ENCODE measurements around the gene AFDN.

AFDN gene

DNA sequence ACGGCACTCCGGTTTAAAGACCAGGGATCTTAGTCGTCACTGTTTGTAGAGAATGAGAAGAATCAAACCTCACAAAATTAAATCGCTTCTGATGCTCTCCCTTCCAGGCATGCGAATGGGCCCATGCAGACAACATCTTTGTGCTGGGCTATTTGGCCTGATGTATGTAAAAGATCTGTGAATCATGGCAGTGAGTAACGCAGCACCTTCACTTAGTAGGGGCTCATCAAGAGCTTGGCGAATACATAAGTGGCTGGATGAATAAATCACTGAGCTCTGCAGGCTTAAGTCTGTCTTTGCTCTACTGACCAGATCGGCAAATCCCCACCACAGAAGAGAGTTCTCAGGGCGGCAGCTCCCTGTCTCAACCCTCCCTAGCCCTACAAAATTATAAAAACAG is 44.8 kb upstream of the AFDN start:
- DNase-seq: peak in 1 of 2 donors; percentile 28
- intact Hi-C loops (cut with DNase I; ENCODE audit: low total_unique reads): no loop called here

DNA sequence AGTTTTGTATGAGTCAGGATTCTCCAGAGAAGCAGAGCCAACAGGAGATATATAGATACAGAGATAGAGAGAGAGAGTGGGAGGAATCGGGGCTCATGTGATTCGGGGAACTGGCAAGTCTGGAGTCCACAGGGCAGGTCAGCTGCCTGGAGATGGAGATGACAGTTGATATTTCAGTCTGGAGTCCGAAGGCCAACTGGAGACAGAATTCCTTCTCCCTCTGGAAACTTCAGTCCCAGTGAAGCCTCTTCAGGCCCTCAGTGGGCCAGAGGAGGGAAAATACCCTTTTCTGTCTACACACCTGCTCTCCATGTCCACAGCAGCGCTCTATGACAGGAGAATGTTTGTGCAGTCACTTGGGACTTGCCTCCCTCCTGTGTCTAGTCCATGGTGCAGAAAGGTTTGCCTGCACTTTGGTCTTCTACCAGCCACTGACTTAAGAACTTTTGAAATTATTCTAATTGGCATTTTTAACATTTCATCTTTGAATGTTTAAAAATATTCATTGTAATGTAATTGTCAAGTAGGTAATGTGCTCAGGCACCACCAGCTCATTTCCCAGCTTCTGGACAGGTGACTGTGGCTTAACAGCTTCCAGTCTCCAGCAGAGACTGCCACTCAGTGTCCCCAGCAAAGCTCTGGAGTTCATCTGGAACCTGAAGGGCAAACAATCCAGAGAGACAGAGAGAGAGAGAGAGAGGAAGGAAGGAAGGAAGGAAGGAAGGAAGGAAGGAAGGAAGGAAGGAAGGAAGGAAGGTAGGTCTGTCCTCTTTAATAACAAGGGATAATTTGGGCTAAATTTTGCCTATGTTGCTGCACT is 43.8 kb upstream of the AFDN start:
- no peak overlapping the region for H3K4me3 ChIP-seq
- intact Hi-C loops (cut with DNase I; ENCODE audit: low total_unique reads): no loop called here
- DNase-seq: peak in 1 of 2 donors; percentile 24
- H3K9me3 ChIP-seq: no peaks in the 10 kb centered on the region
- TF ChIP-seq, protein P1, sequence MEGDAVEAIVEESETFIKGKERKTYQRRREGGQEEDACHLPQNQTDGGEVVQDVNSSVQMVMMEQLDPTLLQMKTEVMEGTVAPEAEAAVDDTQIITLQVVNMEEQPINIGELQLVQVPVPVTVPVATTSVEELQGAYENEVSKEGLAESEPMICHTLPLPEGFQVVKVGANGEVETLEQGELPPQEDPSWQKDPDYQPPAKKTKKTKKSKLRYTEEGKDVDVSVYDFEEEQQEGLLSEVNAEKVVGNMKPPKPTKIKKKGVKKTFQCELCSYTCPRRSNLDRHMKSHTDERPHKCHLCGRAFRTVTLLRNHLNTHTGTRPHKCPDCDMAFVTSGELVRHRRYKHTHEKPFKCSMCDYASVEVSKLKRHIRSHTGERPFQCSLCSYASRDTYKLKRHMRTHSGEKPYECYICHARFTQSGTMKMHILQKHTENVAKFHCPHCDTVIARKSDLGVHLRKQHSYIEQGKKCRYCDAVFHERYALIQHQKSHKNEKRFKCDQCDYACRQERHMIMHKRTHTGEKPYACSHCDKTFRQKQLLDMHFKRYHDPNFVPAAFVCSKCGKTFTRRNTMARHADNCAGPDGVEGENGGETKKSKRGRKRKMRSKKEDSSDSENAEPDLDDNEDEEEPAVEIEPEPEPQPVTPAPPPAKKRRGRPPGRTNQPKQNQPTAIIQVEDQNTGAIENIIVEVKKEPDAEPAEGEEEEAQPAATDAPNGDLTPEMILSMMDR (IDR thresholded peaks at IDR 0.05): no peak
- no peaks in the 10 kb centered on the region for H3K36me3 ChIP-seq
- no peaks in the 10 kb centered on the region for H3K27me3 ChIP-seq
- H3K4me1 ChIP-seq: no peaks in the 10 kb centered on the region
- H3K27ac ChIP-seq: no peak overlapping the region

More for the DNA sequence above, 44.8 kb upstream of the AFDN start:
- TF ChIP-seq, protein P1 (IDR thresholded peaks at IDR 0.05): no peak
- H3K27me3 ChIP-seq: no peaks in the 10 kb centered on the region
- no peaks in the 10 kb centered on the region for H3K36me3 ChIP-seq
- H3K4me1 ChIP-seq: no peaks in the 10 kb centered on the region
- H3K9me3 ChIP-seq: no peaks in the 10 kb centered on the region
- H3K27ac ChIP-seq: no peak overlapping the region
- H3K4me3 ChIP-seq: no peak overlapping the region

DNA sequence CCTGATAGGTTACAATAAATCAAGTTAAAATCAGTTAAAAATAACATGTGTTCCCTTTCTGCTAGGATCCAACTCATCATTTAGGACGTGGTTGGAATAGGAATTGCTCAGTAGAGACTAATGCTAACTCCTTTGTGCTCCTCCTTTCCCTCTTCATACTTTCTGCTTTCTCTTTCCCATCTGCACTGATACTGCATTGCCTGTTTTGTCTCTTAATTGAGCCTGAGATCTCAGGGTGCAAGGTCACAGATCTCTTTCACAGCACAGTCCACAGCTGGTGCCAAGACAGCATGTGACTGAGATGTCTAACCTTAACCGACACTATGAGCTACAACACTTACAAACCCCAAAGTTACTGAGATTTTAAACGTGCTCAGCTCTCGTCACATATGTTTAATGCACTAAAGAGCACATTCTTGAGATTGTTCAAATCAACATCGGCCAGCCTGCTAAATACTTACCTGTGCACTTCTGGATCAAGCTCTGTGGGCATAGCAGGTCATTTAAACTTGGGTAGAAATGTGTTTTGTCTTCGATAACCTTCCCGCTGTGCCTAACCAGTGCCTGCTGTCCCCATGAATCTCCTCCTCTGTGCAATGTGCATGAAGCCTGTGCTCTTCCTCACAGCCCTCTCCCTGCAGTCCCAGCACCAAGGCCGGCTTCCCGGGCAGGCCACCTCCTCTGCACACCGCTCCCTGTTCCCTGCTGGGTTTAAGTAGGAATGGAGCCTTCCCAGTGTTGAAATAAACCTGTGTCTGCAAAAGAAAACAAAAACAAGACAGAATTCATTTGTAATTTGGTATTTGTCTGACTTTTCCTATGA is 39.6 kb upstream of the AFDN start:
- Histone ChIP-seq H3K27me3 (no peaks in the 10 kb centered on the region), H3K27ac (no peak overlapping the region), H3K4me1 (peaks cover 0 to 2% (median 0%) of the 10 kb centered on the region in 4 donors), H3K4me3 (no peak overlapping the region), H3K36me3 (no peaks in the 10 kb centered on the region), H3K9me3 (no peaks in the 10 kb centered on the region)
- intact Hi-C loops (cut with DNase I; ENCODE audit: low total_unique reads): no loop called here
- no peak for DNase-seq
- TF ChIP-seq, protein P1 (IDR thresholded peaks at IDR 0.05): no peak

DNA sequence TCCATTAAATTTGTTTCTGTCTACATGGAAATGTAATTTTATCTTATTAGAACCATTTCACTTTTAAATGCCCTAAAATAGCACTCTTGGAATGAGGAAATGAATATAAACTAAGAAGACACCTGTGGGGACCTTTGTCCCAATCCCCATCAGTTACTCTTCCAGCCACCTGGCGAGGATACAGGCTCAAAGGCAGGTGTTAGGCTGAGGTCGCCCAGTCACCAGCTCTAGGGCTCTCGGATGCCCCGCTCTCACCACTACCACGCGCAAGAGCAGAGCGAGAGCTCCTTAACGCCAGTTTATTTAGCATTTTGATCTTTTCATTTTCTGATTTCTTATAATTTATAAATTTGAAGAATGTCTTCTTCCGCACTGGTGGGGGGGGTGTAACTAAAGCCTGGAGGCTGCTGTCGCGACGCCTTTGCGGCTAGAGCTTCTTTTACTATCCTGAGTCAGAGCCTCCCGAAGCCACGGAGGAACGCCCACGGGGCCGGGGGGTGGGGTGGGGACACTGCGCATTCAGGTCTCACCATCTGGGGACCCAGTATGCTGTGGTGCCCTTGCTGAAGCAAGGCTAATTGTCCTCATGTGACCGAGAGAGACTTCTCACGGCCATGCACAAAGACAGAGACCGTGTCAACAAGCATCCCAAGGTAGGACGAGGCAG is 38.7 kb upstream of the AFDN start:
- no peak overlapping the region for H3K27ac ChIP-seq
- DNase-seq: peak in 1 of 2 donors; percentile 43
- H3K27me3 ChIP-seq: no peaks in the 10 kb centered on the region
- intact Hi-C loops (cut with DNase I; ENCODE audit: low total_unique reads): no loop called here
- peaks cover 0 to 2% (median 0%) of the 10 kb centered on the region in 4 donors for H3K4me1 ChIP-seq
- no peaks in the 10 kb centered on the region for H3K9me3 ChIP-seq
- TF ChIP-seq, protein P1 (IDR thresholded peaks at IDR 0.05): no peak
- no peak overlapping the region for H3K4me3 ChIP-seq
- no peaks in the 10 kb centered on the region for H3K36me3 ChIP-seq

DNA sequence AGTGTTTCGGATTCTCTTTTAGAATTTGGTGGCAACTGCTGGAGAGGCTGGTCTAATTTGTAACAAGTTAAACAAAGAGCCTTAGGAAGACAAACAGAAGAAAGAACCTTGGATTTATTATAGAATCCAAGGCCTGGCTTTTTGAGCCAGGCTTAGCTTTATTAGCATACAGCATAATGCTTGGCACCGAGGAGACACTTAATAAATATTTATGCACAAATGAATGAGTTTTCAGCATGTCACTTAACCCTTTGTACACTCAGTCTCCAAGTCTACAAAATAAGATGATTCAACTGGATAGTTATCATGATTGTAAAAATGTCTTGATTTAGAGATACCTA is 38.2 kb upstream of the AFDN start:
- Histone ChIP-seq H3K9me3 (no peaks in the 10 kb centered on the region), H3K27ac (no peak overlapping the region), H3K36me3 (no peaks in the 10 kb centered on the region), H3K4me3 (no peak overlapping the region), H3K27me3 (no peaks in the 10 kb centered on the region), H3K4me1 (peaks cover 0 to 2% (median 0%) of the 10 kb centered on the region in 4 donors)
- TF ChIP-seq, protein P1 (IDR thresholded peaks at IDR 0.05): no peak
- intact Hi-C loops (cut with DNase I; ENCODE audit: low total_unique reads): no loop called here
- DNase-seq: no peak
